Activated CD4-positive, alpha-beta T cell treated with anti-CD3 and anti-CD28 coated beads for 48 hours (primary cell): ENCODE data around the gene NMUR1.
"Not testable (repeated sequence)": the region's sequence is repeated elsewhere in the genome, so short reads cannot be mapped to it uniquely, and the experiment has no call there.

ENCODE experiments used
- DNase-seq: peaks from one replicate; pipeline ENCODE4 v3.0.0-alpha.2; 2020

NMUR1 gene, protein sequence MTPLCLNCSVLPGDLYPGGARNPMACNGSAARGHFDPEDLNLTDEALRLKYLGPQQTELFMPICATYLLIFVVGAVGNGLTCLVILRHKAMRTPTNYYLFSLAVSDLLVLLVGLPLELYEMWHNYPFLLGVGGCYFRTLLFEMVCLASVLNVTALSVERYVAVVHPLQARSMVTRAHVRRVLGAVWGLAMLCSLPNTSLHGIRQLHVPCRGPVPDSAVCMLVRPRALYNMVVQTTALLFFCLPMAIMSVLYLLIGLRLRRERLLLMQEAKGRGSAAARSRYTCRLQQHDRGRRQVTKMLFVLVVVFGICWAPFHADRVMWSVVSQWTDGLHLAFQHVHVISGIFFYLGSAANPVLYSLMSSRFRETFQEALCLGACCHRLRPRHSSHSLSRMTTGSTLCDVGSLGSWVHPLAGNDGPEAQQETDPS

DNA sequence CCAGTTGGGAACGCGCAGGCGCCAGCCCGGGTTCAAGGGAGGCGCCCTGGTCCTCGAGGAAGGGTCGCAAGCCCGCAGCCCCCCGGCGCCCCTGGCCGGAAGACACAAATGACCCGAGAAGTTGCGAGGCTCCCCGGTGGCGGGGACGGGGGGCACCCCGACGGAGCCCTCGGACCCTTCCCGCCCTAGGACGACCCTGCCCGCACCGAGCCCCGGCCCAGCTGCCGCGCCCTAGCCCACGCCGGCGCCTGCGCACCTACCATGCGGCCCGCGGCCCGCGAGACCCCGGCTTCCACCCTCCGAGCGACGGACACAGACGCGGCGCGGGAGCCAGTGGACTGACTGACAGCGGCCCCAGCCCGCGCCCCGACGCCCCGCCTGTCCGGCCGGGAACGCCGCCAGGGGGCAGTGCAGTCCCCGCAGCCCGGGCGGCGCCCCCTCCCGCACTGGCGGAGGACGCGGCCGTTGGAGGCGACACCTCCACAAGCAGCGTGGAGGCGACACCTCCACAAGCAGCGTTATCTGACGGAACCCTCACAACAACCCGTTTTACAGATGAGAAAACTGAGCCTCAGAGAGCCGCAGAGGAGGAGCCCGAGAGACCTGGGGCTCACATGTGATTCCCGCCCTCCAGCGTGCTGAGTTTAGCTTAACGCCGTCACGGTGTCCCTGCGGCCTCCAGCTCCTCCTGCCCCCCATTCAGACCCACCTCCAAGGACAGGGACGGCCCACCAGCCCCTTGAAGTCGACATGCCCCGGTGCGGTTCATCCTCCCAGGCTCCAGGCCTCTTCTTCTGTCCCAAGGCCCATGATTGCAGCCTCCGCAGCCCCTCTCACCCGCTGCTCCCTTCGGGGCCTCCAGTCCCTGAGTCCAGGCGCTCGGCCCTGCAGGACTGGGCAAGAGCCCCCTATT, at the start of gene NMUR1:
NMUR1 (minus strand) TSS at position 347 of the 913 bp plus-strand sequence; CDS start at position 263, 84 bp downstream.
- DNase-seq = peak; percentile 77

DNA sequence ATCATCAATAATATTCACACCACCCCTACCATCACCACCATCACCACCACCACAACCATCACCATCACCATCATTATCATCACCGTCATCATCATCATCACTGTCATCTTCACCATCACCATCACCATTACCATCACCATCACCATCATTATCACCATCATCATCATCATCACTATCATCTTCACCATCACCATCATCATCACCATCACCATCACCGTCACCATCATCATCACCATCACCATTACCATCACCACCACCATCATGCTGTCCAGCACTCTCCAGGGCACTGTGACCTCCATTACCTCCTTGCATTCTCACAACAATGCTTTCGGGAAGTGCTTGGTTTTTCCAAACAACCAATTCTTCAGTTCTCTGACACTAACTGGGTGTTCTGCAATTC, 49.3 kb upstream of the NMUR1 start:
- DNase-seq = no peak

DNA sequence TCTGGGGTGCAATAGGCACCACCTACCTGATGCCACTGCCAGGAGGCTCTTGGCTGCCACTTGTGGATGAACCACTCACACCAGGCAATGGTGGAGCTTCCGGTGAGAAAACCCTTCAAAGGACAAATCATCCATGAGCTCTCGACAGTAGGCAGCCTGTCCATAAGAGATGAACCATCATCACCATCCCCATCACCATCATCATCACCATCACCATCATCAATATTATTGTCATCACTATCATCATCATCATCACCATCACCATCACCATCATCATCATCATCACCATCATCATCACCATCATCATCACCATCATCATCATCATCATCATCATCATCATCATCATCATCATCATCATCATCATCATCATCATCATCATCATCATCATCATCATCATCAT, 48.4 kb upstream of the NMUR1 start:
- not testable (repeated sequence) for DNase-seq

DNA sequence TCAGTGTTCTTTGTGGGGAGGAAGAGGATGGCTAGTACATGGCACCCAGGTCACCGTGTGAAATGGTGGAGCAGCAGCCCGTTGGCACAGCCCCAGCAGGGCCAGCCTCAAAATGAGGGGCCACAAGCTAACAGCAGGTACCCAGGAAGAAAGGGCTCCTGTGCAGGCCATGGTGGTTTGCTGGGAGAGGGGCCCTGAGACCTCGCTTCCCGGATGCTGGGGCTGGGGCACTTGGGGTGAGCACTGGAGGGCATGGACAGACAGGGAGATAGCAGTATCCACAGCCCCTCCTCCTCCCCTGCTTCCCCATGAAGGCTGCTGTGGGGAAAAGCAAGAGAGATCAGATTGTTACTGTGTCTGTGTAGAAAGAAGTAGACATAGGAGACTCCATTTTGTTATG, 46.2 kb upstream of the NMUR1 start:
- no peak for DNase-seq

DNA sequence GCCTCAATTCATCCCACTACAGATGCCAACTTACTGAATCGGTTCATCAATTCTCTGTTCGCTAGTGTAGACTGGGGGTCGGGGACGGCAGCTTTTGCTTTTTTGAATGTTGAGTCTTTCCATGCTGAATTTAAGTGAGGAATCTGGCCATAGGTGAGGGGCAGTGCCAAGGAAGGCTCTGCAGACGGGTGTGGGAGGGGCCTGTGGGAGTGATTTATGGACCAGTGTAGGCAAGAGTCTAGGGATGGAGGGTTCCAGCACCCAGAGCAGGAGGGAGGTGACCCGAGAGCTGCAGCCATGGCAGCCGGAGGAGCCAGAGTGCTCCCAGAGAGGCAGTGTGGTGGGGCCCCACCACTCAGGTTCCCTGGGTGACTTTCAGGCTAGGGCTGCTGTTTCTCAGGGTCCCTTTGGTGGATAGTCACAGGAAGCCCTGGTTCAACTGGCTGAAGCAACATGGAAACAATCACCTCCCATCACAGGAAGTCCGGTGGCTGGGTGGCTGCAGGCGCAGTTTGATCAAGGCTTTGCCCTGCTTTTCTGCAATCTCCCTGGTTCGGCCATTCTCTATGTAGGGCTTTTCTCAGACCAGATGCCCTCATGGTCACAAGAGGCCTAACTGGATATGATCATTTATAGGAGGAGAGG, 45.5 kb upstream of the NMUR1 start:
- DNase-seq = no peak

DNA sequence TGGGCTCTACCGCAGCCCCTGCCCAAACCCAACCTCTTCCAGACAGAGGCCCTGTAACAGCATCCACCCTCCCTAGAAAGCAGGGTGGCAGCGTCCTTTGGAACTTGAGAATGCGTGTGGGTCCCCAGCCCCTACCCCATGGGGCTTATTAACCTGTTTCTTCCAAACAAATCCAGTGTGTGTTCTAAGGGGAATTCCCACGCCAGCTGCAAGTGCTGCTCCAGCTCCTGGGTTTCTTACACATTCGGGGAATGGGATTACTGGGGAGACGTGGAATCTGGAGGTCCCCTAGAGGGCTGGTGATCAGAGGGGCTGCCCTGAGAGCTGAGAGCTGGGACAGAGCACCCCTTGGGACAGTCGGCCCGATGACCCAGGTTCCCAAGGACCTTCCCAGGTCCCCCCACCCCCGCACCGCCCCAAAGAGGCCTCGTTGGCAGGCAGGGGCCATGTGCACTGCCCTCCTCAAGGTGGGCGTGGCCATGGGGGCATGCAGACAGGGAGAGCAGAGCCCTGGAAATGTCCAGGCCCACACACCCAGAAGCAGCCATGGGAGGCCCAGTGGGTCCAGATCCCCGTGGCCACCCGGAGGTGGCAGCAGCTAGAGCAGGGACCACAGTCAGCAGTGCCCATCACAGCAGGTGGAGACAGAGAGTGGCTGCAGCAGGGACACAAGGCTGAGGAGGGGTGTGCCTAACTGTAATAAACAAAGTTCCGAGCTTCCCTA, 43.6 kb upstream of the NMUR1 start:
- DNase-seq = no peak

DNA sequence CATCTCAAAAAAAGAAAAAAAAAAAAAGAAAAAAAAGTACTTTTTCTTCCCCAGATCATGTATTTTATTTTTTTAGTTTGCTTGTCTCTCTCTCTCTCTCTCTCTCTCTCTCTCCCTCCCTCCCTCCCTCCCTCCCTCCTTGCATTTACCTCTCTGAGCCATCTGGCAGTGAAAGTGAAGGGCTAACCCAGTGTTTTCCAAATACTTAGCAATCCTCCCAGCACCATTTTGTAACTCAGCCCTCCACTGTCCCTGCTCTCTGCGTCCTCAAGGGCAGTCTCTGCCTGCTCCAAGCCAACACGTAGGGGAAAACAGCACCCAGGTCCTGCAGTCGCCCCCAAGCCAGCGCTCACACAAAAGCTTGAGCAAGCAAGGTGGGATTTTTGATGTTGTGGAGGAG, 42.9 kb upstream of the NMUR1 start:
- DNase-seq = no peak

DNA sequence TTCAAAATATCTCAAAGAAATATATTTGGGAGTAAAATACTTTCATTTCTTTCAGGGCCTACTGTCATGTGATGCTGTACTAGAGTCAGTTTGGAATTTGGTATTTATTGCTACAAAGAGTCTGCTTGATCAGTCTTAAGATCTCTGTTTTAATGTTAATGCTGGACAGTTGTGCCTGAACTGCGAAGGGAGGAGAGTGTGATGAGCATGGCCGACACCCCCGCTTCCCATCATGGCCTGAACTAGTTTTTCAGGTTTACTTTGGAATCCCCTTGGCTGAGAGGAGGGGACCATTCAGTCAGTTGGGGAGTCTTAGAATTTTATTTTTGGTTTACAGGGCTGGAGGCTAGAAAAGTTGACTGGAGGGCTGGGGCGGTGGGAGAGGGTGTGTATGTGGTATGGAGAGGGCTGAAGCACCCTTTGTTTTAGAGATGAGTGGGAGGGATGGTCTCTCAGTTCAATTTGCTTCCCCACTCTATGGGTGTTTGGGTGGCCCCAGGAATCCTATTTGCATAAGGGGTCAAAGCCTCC, 41.5 kb upstream of the NMUR1 start:
- no peak for DNase-seq

DNA sequence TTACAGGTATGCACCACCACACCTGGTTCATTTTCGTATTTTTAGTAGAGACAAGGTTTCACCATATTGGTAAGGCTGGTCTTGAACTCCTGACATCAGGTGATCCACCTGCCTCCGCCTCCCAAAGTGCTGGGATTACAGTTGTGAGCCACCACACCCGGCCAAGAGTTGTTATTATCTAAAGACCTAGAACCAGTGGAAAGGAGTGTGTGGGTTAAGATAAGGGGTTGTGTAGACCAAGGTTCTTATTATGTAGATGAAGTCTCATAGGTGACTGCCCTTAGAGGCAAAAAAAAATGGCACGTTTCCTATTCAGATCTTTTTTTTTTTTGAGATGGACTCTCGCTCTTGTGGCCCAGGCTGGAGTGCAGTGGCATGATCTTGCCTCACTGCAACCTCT, 40.7 kb upstream of the NMUR1 start:
- not testable (repeated sequence) for DNase-seq

DNA sequence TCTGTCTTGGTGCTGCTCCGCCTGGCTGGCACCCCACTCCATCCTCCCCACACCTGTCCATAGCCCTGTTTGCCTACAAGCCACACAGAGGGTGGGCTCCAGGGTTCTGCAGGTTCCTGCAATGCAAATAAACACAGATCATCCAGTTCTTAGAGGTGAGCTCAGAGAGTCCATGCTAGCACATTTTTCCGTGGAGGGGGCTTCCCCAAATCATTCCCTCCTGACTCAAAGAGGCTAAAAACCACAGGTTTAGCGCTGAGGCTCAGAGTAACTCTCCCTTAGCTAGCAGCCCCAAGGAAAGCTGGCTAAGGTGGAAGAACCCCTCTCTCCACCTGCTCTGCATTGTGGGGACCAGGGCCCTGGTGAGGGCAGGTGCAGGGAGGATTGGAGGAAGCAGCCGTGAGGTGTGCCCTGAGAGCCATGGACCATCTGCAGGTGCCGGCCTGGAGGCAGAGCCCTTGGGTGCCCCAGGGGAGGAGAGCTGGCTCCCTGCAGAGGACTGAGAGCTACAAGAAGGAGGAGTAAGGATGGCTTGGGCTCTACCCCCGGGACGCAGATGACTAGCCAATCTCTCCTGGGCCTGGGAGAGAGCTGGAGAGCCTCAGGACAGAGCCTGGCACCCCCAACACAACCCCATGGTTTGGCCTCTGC, 38.7 kb upstream of the NMUR1 start:
- peak; percentile 38 for DNase-seq

DNA sequence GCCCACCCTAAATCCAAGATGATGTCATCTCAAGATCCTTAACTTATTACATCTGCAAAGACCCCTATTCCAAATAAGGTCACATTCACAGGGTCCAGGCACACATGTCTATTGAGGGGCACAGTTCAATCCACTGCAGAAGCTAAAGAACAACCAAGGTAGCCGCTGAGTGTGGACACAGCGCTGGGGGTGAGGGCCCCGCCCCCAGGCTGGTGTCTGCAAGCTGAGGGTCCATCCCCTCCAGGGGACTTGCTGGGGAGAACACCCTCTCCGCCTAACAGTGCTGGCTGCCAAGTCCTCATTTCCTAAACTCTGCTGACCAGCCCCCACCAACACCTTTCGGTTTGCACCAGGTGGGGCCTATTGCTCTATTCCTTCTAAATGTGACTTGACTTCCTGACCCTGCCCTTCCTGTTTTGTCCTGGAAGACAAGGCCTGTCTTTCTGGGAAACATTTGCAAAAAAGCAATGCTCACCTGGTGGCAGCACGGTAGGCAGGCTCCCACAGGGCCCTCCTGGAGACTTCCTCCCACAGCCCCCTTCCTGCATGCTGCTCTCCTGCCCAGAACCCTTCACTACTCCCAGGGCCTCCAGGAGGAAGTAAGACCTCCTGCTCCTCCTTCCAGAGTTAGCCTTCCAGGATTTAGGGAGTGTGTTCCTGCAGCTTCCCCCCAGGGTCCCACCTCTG, 38.0 kb upstream of the NMUR1 start:
- no peak for DNase-seq

DNA sequence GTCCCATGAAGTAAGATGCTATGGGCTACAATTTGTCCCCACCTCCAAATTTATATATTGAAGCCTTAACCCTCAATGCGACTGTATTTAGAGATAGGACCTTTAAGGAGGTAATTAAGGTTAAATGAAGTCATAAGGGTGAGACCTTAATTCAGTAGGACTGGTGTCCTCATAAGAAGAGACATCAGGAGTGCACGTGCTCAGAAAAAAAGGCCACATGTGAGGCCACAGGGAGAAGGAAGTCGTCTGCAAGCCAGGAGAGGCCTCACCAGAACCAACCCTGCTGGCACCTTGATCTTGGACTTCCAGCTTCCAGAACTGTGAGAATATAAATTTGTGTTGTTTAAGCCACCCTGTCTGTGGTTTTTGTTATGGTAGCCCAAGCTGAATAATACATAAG, 36.9 kb upstream of the NMUR1 start:
- no peak for DNase-seq

DNA sequence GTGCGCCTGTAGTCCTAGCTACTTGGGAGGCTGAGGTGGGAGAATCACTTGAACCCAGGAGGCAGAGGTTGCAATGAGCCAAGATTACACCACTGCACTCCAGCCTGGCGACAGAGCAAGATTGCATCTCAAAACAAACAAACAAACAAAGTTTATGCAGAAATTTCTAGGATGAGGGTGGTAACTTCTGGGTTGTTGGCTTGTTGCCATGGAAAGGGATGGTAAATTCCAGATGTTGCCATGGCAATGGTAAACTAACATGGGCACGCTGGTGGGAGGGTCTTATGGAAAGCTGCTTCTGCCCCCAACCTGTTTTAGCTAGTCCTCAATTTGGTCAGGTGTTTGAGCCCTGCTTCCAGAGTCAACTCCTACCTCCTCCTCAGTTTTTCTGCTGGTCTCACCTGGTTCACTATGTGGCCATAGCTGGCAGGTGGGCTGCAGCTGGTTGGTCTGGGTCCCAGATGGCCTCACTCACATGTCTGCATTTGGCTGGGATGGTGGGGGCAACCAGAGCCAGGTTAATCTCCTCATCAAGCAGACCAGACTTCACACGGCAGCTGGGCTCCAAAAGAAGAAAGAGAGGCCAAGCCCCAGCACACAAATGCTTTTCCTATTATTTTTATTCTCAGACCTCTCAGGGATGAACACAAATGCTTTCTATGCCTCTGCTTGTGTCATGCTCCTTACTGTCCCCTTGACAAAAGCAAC, 35.8 kb upstream of the NMUR1 start:
- DNase-seq = no peak

DNA sequence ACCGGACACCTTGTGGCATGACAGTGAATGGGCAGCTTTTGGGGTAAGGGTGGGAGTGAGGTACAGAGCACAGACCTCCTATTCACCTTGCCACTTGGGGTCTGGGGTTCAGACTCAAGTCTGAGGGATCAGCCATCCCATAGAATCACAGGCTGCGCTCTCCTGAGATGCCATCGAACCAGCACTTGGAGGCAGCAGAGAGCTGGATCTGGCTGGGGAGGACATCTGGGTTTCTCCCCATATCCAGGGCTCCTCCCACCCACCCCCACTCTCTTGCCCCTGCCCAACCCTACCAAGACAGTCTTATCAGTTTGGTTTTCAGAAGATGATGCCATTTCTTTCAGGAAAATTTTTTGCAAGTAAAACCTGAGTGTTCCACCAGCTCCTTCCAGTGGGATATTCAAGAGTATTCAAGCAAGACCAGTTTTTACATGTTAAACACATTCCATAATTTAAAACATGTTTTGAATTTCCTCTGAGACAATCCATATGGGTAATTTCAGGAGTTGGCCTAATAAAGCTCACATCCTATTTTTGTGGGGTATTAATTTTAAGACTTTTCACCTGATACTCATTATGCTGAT, 33.2 kb upstream of the NMUR1 start:
- DNase-seq = peak; percentile 67

DNA sequence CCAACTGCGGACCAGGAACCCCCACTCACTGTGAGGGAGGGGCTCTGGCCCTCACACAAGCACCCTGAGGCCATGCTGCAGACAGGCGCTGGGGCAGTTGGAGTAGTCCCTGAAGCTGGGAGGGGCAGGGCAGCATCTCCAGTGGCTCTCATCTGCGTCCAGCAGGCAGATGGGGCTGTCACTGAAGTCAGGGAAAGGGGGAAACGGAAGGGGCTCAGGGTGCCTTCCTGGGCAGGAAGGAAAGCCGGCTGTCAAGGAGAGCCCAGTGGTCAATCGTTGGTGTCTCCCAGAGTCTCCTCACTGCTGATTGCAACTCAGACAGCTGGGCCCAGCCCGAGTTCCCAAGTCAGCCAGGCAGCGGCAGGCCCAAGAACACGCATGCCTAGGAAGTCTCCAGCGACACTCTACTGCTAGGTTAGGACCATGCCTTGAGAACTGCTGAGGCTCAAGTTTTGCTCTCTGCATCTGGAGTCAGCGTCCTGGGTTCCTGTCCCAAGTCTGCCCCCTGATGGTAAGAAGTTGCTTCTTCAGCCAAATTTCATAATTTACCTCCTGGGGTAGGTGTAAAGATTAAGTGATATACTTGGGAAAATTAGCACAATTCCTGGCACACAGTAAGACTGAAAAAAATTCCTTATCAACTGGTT, 27.4 kb upstream of the NMUR1 start:
- peak; percentile 62 for DNase-seq

DNA sequence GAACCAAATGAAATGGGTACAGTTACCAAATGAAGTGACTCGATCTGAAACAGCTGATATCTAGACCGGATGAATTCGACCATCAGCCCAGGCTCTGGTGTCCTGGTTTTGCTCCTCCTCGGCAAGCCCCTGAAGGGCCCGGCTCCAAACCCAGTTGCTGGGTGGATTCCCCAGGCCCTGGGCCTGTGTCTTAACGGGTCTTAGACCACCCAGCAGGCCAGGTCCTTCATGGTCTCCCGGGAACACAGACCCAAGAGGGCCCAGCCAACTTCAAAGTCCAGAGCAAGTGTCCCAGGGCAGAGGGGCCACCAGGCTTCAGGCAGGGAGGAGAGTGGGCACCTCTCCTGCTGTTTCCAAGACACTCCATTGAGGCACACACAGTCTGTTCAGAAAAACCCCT, 26.7 kb upstream of the NMUR1 start:
- DNase-seq = no peak

DNA sequence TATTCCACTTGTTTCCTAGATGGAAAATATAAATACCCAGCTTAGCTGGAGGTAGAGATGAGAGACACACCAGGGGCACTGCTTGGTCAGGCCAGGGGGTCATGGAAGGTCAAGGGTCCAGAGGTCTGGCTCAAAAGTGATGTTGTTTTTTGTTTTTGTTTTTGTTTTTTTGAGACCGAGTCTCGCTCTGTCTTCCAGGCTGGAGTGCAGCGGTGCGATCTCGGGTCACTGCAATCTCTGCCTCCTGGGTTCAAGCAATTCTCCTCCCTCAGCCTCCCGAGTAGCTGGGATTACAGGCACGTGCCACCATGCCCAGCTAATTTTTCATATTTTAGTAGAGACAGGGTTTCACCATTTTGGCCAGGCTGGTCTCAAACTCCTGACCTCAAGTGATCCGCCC, 26.3 kb upstream of the NMUR1 start:
- not testable (repeated sequence) for DNase-seq

DNA sequence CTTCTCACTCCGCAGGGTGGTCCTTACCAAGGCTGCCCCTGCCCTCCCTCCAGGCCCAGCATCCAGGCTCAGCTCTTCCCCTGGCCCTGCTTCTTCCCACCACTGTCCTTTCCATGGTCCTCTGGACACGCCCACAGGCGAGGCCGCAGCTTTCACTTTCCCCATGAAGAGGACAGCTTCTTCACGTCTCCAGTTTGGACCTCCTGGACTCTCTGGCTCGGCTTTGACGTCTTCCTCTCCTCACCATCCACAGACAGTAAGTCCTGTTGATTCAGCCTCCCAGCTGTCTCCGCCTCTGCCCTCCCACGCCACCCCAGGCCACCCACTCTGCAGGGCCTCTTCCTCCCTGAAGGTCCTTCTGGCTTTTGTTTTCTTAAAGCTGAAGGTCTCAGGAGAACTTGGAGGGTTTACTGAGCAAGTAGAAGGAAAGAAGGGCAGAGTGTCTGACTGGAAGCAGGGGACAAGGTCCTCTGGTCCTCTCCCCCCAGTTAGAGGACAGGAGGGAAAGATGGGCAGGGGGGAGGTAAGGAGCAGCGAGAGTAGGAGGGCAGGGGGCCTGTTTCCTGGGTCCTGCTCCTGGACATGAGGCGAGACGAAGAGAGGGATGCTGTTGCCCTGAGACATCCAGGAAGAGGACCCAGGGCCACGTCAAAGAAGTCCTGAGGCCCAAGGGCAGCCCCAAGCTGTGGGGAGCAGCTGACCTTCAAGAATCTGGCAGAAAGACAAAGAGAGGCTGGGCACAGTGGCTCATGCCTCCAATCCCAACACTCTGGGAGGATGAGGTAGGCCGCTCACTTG, 24.7 kb upstream of the NMUR1 start:
- DNase-seq = no peak

DNA sequence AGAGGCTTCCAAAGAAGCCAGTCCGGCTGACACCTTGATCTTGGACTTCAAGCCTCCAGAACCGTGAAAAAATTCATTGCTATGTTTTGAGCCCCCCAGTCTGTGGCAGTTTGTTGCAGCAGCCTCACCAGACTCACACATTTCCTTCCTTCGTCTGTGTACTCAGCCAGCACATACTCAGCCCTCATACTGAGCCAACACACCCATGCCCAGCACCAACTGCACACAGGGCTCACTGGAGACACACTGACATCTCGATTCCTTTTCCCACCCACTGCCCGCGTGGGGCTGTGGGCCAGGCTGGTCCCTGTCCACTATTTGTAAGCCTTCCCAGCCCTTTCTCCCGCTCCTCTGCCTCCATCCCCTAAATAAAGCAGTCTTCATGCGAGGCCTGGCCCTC, 24.1 kb upstream of the NMUR1 start:
- DNase-seq = no peak
